ENCODE measurements around the gene MPND.

GRCh38 chr19:4294389-4294788, 49.0 kb upstream of the MPND start:
- no peak for TF ChIP-seq CTCF (IDR thresholded peaks at IDR 0.05 in 2 of 3, conservative IDR thresholded peaks at IDR 0.05 in 1 of 3; ENCODE audit: borderline replicate concordance in 1 of 3, insufficient read depth in 1 of 3, low read depth in 2 of 3, low read length in 2 of 3)
- TF ChIP-seq EZH2 (IDR thresholded peaks at IDR 0.05): no peak
- no peak for TF ChIP-seq POLR2A (IDR thresholded peaks at IDR 0.05; ENCODE audit: borderline replicate concordance, extremely low read depth, insufficient read depth, insufficient read length)
